HCT116 (cell line): Measurements from ENCODE around the gene RNF113A.

ENCODE experiments used
- CTCF ChIP-seq, 3 experiments: fragments of 200-600 bp in 1 of 3; sonication (generic) in 1 of 3; IDR thresholded peaks in 2 of 3; conservative IDR thresholded peaks in 1 of 3; 2 replicates each; pipeline ENCODE4 v1.5.1; 2012 to 2017; ENCODE audit warnings: low read depth in 2 of 3, low read length in 2 of 3, antibody characterized with exemption in 1 of 3, borderline replicate concordance in 1 of 3, control low read depth in 1 of 3, mild to moderate bottlenecking in 1 of 3, mixed read lengths in 1 of 3, mixed run types in 1 of 3, moderate library complexity in 1 of 3; ENCODE audit not compliant: insufficient read depth in 1 of 3
- MAX ChIP-seq: IDR thresholded peaks from 2 replicates; pipeline ENCODE4 v1.6.1; 2012

GRCh38 chrX:119833905-119834304, 37.6 kb downstream of the RNF113A start:
- no peak for TF ChIP-seq MAX
- no peak for TF ChIP-seq CTCF (IDR thresholded peaks at IDR 0.05 in 2 of 3, conservative IDR thresholded peaks at IDR 0.05 in 1 of 3; ENCODE audit: borderline replicate concordance in 1 of 3, insufficient read depth in 1 of 3, low read depth in 2 of 3, low read length in 2 of 3)
